VCaP (cell line): ENCODE data around the gene SCUBE3.

ENCODE experiments used
- H3K27ac ChIP-seq: fragments of 450-650 bp; 2 replicates; pipeline ENCODE4 v1.5.1; 2017
- CTCF ChIP-seq: fragments of 450-650 bp; conservative IDR thresholded peaks from 2 replicates; pipeline ENCODE4 v1.5.1; 2017; ENCODE audit warnings: mild to moderate bottlenecking, moderate library complexity

The SCUBE3 gene

GRCh38 chr6:35238843-35239289 is 25.1 kb downstream of the SCUBE3 start:
- no peak for TF ChIP-seq CTCF
- H3K27ac ChIP-seq: no peak overlapping the region

- no peak for TF ChIP-seq CTCF
- no peak overlapping the region for H3K27ac ChIP-seq
Measured at GRCh38 chr6:35239581-35239980, 25.8 kb downstream of the SCUBE3 start.

GRCh38 chr6:35240838-35241801 is 27.4 kb downstream of the SCUBE3 start:
- peak overlapping the region; percentile 40 for H3K27ac ChIP-seq
- peak; percentile 96 for TF ChIP-seq CTCF

GRCh38 chr6:35242486-35242885 is 28.7 kb downstream of the SCUBE3 start:
- no peak for TF ChIP-seq CTCF
- H3K27ac ChIP-seq: no peak overlapping the region

GRCh38 chr6:35242906-35243305 is 29.1 kb downstream of the SCUBE3 start:
- no peak for TF ChIP-seq CTCF
- H3K27ac ChIP-seq: no peak overlapping the region

GRCh38 chr6:35243386-35243958 is 29.7 kb downstream of the SCUBE3 start:
- H3K27ac ChIP-seq: no peak overlapping the region
- TF ChIP-seq CTCF: no peak

GRCh38 chr6:35244551-35244950 is 30.8 kb downstream of the SCUBE3 start:
- H3K27ac ChIP-seq: no peak overlapping the region
- no peak for TF ChIP-seq CTCF
